ENCODE measurements around the gene EFCAB12. TPM values are rescaled to one million over a fixed set of nuclear protein-coding genes. Genes with fewer than 3 reads are reported as not detected.
A peak's percentile ranks its signal among the peaks of the same experiment; 100 is the strongest.

The EFCAB12 gene
- total RNA-seq, 1 experiment from 2014 or later, result not detected

GRCh38 chr3:129460572-129460971, 32.1 kb upstream of the EFCAB12 start:
- H3K27me3 ChIP-seq, result no peaks in the 10 kb centered on the region
- no peak overlapping the region for H3K27ac ChIP-seq
- H3K4me1 ChIP-seq, result no peaks in the 10 kb centered on the region
- no peak for DNase-seq
- no peaks in the 10 kb centered on the region; the same call in 1 of the 2 replicates for H3K36me3 ChIP-seq
- no peak overlapping the region for H3K4me3 ChIP-seq
- H3K9me3 ChIP-seq (replicated peaks), result no peaks in the 10 kb centered on the region

- H3K9me3 ChIP-seq (replicated peaks), result no peaks in the 10 kb centered on the region
- no peak overlapping the region for H3K4me3 ChIP-seq
- H3K27ac ChIP-seq, result no peak overlapping the region
- H3K27me3 ChIP-seq, result no peaks in the 10 kb centered on the region
- H3K4me1 ChIP-seq, result no peaks in the 10 kb centered on the region
- no peak for DNase-seq
- H3K36me3 ChIP-seq, result no peaks in the 10 kb centered on the region; the same call in 1 of the 2 replicates
Measured at GRCh38 chr3:129460155-129460554, 31.7 kb upstream of the EFCAB12 start.

GRCh38 chr3:129453732-129454131, 25.3 kb upstream of the EFCAB12 start:
- H3K4me3 ChIP-seq, result no peak overlapping the region
- no peaks in the 10 kb centered on the region; the same call in 1 of the 2 replicates for H3K36me3 ChIP-seq
- no peak overlapping the region for H3K27ac ChIP-seq
- H3K4me1 ChIP-seq, result no peaks in the 10 kb centered on the region
- DNase-seq, result no peak
- H3K27me3 ChIP-seq, result no peaks in the 10 kb centered on the region
- H3K9me3 ChIP-seq (replicated peaks), result no peaks in the 10 kb centered on the region

- Histone ChIP-seq H3K27me3 (no peaks in the 10 kb centered on the region), H3K9me3 (replicated peaks) (no peaks in the 10 kb centered on the region), H3K27ac (no peak overlapping the region), H3K4me1 (no peaks in the 10 kb centered on the region), H3K36me3 (no peaks in the 10 kb centered on the region), H3K4me3 (no peak overlapping the region)
- no peak for DNase-seq
Measured at GRCh38 chr3:129449279-129450115, 21.1 kb upstream of the EFCAB12 start.

- Histone ChIP-seq H3K27ac (no peak overlapping the region), H3K4me3 (no peak overlapping the region), H3K36me3 (no peaks in the 10 kb centered on the region), H3K4me1 (no peaks in the 10 kb centered on the region), H3K27me3 (no peaks in the 10 kb centered on the region), H3K9me3 (replicated peaks) (no peaks in the 10 kb centered on the region)
- no peak for DNase-seq
Measured at GRCh38 chr3:129448186-129448895, 19.9 kb upstream of the EFCAB12 start.

GRCh38 chr3:129446926-129447325, 18.5 kb upstream of the EFCAB12 start:
- Histone ChIP-seq H3K4me1 (peaks cover 2% of the 10 kb centered on the region; the same call in 1 of the 2 replicates), H3K36me3 (no peaks in the 10 kb centered on the region), H3K27me3 (no peaks in the 10 kb centered on the region), H3K9me3 (replicated peaks) (no peaks in the 10 kb centered on the region), H3K4me3 (no peak overlapping the region), H3K27ac (no peak overlapping the region)
- DNase-seq, result no peak

- Histone ChIP-seq H3K4me3 (no peak overlapping the region), H3K36me3 (no peaks in the 10 kb centered on the region), H3K9me3 (replicated peaks) (no peaks in the 10 kb centered on the region), H3K27me3 (no peaks in the 10 kb centered on the region), H3K4me1 (peaks cover 9% of the 10 kb centered on the region), H3K27ac (no peak overlapping the region)
- no peak for DNase-seq
Measured at GRCh38 chr3:129445471-129445870, 17.0 kb upstream of the EFCAB12 start.

- no peak overlapping the region for H3K27ac ChIP-seq
- H3K27me3 ChIP-seq, result no peaks in the 10 kb centered on the region
- peaks cover 9% of the 10 kb centered on the region for H3K4me1 ChIP-seq
- no peak for DNase-seq
- H3K9me3 ChIP-seq (replicated peaks), result no peaks in the 10 kb centered on the region
- no peak overlapping the region for H3K4me3 ChIP-seq
- no peaks in the 10 kb centered on the region for H3K36me3 ChIP-seq
Measured at GRCh38 chr3:129442947-129443346, 14.5 kb upstream of the EFCAB12 start.

- Histone ChIP-seq H3K9me3 (replicated peaks) (no peaks in the 10 kb centered on the region), H3K4me3 (no peak overlapping the region), H3K27ac (no peak overlapping the region), H3K4me1 (peaks cover 9% of the 10 kb centered on the region), H3K27me3 (no peaks in the 10 kb centered on the region), H3K36me3 (peaks cover 2% of the 10 kb centered on the region; the same call in 1 of the 2 replicates)
- DNase-seq, result no peak
Measured at GRCh38 chr3:129442486-129442885, 14.1 kb upstream of the EFCAB12 start.

- no peaks in the 10 kb centered on the region for H3K27me3 ChIP-seq
- H3K4me1 ChIP-seq, result peaks cover 9% of the 10 kb centered on the region
- H3K36me3 ChIP-seq, result peaks cover 9% of the 10 kb centered on the region; the same call in 1 of the 2 replicates
- peak; percentile 40 to 53 for DNase-seq
- no peak overlapping the region for H3K4me3 ChIP-seq
- H3K9me3 ChIP-seq (replicated peaks), result no peaks in the 10 kb centered on the region
- H3K27ac ChIP-seq, result peak overlapping the region; percentile 19; the same call in 1 of the 2 replicates
Measured at GRCh38 chr3:129441782-129442181, 13.3 kb upstream of the EFCAB12 start.

- Histone ChIP-seq H3K9me3 (replicated peaks) (no peaks in the 10 kb centered on the region), H3K36me3 (peaks cover 12% of the 10 kb centered on the region; the same call in 1 of the 2 replicates), H3K27ac (no peak overlapping the region), H3K4me1 (peaks cover 9% of the 10 kb centered on the region), H3K4me3 (peak overlapping the region; percentile 76), H3K27me3 (no peaks in the 10 kb centered on the region)
- no peak for DNase-seq
Measured at GRCh38 chr3:129441215-129441614, 12.8 kb upstream of the EFCAB12 start.

- Histone ChIP-seq H3K27ac (peak overlapping the region; percentile 32), H3K4me3 (peak overlapping the region; percentile 76), H3K4me1 (peaks cover 9% of the 10 kb centered on the region), H3K27me3 (no peaks in the 10 kb centered on the region), H3K9me3 (replicated peaks) (no peaks in the 10 kb centered on the region), H3K36me3 (peaks cover 14% of the 10 kb centered on the region; the same call in 1 of the 2 replicates)
- DNase-seq, result no peak
Measured at GRCh38 chr3:129440618-129441190, 12.3 kb upstream of the EFCAB12 start.

GRCh38 chr3:129439817-129440617, 11.6 kb upstream of the EFCAB12 start, which contains the start of the genes IFT122 and MBD4:
Gene IFT122, plus strand, starts transcription at chr3:129440224. Its CDS starts 107 bp downstream, at chr3:129440331.
Gene MBD4, minus strand, starts transcription at chr3:129439948. Its CDS starts 115 bp downstream, at chr3:129439833.
- H3K4me3 ChIP-seq, result peak within 1 kb of the TSS; percentile 76
- DNase-seq, result peak; percentile 97 to 98

GRCh38 chr3:129439226-129439816, 10.9 kb upstream of the EFCAB12 start:
- Histone ChIP-seq H3K9me3 (replicated peaks) (no peaks in the 10 kb centered on the region), H3K4me1 (peaks cover 9% of the 10 kb centered on the region), H3K27me3 (no peaks in the 10 kb centered on the region), H3K36me3 (peaks cover 23% of the 10 kb centered on the region), H3K27ac (peak overlapping the region; percentile 28), H3K4me3 (peak overlapping the region; percentile 76)
- DNase-seq, result peak; percentile 42 to 55

More at GRCh38 chr3:129439817-129440617, 11.6 kb upstream of the EFCAB12 start, which contains the start of the genes IFT122 and MBD4:
- Histone ChIP-seq H3K9me3 (replicated peaks) (no peaks in the 10 kb centered on the region), H3K27me3 (no peaks in the 10 kb centered on the region), H3K4me1 (peaks cover 9% of the 10 kb centered on the region), H3K36me3 (peaks cover 18% of the 10 kb centered on the region; the same call in 1 of the 2 replicates), H3K27ac (peak within 1 kb of the TSS; percentile 32)
